SHP77 treated with DMSO at 0.1 percent for 48 hours (cell line): ENCODE measurements around the gene FOXP1.
"Not testable (repeated sequence)": the region's sequence is repeated elsewhere in the genome, so short reads cannot be mapped to it uniquely, and the experiment has no call there.

Experiments used
- DNase-seq: peaks from one replicate; lab custom pipeline; 2025; lab: John Stamatoyannopoulos, UW

Gene FOXP1

DNA sequence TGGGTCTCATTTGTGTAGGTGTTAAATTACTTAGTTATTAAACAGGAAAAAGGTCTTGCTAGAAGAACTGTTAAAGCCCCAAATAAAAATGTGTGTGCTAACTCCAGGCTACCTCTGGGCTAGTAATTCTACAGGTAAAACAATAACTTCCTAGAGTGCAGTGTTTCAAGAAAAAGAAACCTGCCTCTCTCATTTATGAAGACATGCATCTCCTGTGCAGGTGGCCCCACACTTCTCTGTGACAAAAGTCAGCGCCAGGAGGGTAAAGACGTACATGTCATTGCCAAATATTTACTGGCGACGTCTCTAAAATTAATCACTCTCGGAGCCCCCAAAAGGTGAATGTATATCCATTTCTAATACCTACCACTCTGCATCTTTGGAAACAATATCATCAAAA lies 131.7 kb downstream of the FOXP1 start:
- no peak for DNase-seq

DNA sequence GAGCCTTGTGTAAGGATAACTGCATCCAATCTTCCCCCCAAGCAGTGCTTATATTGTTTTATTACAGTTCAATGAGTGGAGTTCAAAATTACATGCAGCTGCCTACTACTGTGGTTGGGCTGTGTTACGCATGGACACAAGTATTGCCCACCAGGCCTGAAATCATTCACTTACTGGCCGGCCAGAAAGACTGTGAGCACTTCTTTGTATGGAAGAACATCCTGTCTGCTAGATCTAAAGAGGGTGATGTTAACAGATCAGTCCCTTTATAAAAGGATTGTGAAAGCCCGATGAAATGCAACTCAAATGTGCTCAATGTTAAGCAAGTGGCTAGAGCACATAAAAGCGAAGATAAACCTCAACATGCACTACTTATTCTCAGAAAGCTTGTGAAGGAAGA lies 132.5 kb downstream of the FOXP1 start:
- DNase-seq: no peak

DNA sequence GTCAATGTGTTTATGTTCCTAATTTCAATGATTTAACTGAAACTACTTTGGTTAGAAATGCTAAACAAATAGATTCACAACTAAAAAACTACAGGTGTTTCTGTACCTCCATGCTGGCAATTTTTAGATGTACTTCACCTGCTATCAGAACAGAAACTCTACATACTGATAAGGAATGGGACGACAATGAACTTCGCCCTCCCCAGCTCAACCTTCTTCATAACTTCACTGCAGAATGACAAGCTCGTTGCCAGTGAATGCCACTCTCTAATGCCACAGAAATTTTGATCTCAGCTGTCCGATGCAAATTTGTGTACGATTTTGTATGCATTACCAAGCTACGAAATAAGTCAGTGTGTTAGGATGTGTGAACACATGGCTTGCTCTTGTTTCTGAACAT lies 133.4 kb downstream of the FOXP1 start:
- DNase-seq: no peak

DNA sequence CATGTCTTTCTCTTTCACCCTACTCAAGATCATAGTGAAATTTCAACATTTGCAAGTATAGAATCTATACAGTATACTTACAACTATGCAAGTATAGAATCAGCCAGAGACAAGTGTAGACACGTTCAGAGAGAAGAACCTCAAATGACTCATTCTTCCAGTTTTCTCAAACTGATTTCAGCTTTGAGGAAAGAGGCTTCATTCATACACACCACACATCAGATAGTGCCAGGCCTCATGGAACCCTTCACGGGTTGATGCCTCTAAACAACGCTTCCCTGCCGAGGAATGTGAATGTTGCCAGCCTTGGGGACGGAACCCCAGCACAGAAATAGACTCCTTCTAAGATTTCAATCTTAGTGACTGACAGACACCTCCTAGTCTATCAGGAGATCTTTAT lies 135.7 kb downstream of the FOXP1 start:
- no peak for DNase-seq

DNA sequence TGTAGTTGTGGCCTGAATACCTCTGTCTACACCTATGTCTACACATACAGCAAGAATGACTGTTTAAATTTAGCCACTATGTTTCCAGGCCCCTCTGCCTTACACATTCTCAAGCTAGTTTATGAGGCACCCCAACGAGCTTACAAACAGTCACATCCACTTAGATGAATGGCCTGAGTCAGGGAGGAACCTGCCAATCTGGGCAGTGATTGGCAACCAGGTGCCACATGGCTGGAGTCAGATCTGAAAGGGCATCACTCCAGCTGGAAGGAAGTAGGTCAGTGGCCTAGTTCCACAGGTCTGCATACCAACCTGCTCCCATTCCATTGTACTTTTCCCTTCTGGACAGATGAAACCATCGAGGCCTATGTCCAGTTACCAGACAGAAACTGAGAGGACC lies 136.3 kb downstream of the FOXP1 start:
- no peak for DNase-seq

DNA sequence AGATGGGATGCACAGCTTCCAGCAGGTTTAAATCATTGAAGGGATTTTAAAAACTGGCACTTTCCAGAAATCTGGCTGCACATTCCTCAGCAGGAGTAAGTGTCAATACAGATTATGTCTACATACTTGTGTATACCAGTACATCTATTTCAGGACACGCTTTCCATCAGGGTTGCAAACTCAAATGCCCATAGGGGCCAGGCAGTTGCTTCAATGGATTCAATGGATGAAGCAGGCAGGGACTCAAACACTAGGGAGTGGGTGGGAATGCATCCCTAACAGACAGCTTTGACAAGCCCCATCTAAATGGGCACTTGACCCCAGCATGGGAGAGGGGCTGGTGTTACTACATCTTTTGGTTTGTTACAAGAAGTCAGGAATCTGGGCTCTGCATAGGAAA lies 136.8 kb downstream of the FOXP1 start:
- no peak for DNase-seq

DNA sequence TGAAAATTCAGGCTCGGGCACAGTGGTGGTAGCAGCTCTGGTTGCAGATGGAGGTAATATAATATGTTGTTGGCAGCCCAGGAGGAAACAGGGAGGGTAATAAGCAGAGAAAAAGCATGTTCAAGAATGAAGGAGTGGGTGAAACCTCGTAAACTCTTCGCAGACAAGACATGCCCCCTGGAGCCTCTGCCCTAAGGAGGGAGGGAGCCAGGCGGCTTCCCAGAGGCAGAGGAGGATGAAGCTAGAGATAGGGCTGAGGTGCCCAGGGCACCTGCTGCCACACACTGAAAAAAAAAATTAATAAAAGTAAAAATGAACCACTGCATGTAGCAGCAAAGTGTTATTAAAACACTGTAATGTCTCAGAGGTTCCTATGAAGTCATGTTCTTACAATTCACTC lies 137.3 kb downstream of the FOXP1 start:
- no peak for DNase-seq

DNA sequence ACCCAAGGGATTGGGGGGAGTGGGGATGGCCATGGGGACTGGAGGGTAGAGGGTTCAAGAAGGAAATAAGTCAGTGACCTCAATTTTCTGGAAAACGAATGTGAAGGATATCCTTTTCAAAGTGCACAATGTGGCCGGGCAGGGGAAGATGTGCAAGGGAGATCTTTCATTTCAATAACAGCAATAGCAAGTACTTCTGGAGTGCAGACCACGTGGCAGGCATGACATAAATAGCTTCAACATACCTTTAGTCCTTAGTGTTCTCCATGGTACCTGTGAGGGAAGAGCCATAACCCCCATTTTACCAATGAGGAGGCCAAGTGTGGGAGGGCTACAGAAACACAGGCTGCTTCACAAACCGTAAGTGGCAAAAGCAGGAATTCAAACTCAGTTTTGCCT lies 138.7 kb downstream of the FOXP1 start:
- DNase-seq: no peak

DNA sequence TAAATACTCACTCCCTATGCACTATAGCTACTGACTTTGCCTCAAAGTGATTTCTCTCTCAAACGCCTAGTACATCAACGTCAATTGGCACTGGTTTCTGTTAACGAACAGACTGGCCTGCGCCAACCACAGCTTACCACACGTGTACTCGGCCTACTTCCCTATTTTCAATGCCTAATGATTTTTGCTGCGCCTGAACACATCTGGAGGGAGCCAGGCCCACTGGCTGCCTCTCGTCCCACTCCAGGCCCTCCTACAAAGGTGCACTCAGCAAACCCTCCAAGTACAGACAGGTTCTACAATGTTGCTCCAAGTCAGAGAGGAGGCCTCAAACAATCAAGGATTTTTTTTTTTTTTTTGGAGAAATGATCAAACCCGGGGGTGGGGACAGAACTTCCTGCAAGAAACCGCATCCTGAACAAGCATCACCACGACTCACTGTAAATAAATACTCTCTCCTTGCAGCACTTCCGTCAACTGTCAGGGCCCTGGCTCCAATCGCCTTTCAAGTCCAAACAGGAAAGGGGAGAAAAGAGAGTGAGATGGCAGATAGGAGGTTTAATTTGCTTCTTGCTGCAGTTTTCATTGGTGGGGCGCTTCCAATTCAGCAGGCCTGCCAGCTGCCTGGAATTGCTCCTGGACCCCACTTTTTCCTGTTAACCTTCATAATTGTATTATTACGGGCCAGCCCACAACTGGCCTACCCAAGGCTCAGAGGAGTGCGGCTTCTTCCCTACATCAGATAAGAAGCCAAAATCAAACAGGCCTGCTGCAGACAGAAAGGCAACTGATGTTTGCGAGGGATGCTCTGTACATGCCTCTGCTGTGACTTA lies 139.3 kb downstream of the FOXP1 start:
- DNase-seq: no peak

DNA sequence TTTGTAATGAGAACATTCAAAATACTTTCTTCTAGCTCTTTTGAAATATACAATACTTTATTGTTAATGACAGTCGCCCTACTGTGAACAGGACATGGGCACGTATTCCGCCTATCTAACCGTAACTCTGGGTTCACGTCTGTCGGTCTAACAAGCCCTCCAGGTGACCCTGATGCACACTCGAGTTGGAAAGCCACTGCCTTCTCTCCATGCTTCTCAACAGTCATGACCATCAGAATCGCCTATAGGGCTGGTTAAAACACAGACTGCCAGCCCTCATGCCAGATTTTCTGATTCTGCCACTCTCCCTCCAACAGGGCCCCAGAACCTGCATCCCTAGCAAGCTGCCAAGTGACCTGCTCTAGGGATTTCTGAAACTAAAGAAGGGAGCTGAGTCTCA lies 140.2 kb downstream of the FOXP1 start:
- DNase-seq: no peak

DNA sequence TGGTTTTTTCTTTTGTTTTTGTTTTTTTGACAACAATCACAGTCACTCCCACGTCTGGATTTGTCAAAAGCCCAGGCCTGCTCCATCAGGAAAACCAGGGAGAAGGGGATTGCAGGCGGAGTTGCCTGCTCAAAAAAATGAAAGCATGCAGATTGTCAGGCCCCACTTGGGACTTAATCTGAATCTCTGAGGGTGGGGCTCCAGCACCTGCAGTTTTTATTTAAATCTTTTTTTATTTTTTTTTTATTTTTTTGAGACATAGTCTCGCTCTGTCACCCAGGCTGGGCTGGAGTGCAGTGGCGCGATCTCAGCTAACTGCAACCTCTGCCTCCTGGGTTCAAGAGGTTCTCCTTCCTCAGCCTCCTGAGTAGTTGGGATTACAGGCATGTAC lies 140.9 kb downstream of the FOXP1 start:
- no peak for DNase-seq

DNA sequence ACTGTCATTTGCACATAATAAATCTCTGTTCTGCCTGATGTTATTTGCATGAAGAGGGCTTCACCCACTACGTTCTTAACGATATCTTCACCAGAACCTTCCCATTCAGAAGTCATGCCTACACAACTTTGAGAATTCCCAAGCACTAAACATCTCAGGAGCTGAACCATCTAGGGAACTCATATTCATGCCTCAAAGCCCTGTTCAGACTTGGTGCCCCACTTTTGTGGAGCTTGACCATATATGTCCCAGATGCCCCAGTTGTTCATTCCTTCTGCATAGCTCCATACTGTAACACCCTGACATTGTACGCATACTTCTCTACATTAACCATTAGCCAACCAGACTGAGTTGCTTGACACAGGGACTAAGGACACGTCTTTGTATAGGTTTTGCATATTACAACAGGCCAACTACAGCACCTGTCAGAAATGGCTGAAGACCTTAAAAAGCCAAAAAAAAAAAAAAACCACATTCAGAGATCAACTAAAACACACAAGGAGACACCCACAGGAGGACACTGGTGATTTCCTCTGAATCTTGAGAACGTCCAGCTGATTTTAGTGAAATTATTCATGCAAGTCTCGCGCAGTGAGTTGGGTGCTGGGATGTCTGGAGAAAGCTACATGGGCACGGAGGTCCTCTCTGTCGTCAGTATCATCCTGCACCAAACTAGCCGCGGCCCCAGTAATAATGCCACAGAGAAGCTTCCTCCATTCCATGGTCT lies 141.4 kb downstream of the FOXP1 start:
- no peak for DNase-seq

DNA sequence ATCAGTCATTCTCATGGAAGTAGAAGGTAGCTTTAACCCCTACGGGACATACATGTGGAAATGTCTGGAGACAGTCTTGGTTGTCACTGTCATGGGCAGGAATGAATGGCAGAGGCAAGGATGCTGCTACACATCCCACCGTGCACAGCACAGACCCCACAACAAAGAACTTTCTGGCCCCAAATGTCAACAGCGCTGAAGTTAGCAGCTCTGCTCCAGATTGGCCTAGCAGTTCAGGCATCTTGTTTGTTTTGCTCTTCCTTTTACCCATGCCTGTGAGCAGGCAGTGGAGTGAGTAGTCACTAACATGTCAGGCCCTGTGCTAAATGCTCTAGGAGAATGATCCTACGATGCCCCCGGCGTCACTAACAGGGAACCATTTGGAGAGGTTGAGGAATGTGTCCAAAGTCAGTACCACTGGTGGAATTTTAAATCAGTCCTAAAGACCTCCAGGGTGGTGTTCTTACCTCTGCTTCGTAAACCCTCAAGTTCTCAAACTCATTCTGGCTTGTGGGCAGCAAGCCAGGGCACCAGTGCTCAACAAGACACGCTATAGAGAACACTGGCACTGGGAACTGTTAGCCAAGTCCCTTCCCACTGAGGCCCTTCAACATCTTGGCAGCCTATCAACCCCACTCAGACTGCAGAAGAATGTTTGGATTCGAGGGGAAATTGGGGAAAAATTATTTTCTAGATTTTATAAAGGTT lies 142.2 kb downstream of the FOXP1 start:
- no peak for DNase-seq

DNA sequence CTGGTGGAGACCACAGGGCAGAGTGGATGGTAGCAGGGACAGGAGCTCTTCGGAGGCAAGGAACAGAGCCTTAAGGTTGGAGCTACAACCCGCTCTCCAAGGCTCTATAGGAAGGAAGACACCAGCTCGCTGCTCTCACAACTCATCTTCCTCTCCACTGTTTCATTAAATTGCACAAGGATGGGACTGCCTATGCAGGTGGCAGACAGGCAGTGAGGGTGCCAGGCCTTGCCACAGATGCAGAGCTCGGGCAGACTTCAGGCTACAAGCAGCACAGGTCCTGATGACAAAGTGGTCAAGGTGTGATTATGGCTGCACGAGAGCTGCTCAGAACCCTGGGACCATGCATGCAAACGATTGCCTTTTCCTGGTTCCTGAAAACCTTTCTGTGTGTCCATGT lies 144.6 kb downstream of the FOXP1 start:
- no peak for DNase-seq

DNA sequence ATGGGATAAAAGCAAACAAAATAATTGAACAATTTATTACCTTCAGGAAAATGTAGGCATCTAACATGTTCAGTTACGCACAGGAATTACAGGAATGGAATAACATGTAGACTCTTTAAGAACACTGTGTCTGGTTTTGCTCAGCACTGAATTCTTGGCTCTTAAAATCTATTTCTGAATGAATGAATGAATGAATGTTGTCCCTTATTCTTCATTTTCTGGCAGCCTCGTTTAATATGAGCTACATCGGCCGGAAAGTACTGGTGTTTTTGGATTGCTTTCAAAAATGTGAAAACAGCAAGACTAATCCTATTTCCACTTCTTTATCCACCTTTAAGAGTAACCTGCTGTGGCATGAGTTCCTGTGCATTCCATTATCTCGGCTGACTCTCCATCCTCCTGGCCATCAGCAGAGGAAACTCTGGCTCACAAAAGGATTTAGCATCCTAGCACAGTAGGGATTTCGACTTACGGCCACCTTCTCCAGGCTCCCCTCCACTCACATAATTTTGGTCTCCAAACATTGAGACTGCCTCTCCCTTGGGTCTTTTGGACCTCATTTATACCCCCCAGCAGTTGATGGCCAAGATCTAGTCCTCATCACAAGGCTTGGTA lies 145.3 kb downstream of the FOXP1 start:
- DNase-seq: no peak

DNA sequence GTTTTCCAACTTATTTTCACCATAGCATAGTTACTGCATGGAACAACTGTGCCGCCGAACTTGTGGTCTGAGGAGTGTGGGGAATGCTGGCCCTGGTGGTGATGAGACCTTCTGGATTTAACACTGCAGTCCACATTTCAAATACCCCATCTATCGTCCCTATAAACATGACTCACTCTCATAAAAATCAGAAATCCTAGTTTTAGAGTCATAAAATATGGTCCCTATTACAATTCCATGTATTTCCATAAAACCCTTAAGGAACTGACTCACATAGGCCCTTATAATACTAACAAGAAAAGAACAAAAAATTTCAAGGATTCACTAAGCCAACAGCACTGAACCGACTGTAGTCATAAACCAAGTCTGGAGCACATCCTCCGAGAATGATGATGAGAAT lies 147.2 kb downstream of the FOXP1 start:
- DNase-seq: no peak

DNA sequence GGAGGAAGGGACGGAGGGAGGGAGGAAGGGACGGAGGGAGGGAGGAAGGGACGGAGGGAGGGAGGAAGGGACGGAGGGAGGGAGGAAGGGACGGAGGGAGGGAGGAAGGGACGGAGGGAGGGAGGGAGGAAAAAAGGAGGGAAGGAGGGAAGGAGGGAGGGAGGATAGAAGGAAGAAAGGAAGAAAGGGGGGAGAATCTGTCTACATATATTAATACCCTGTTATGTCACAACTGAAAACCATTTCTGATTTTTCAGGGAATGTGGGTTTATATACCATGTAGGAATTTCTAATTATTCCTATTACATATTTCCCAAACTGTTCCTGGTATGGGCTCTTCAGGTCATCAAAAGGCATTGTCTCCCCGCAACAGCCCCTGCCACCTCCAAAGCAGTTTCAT lies 147.7 kb downstream of the FOXP1 start:
- not testable (repeated sequence) for DNase-seq

DNA sequence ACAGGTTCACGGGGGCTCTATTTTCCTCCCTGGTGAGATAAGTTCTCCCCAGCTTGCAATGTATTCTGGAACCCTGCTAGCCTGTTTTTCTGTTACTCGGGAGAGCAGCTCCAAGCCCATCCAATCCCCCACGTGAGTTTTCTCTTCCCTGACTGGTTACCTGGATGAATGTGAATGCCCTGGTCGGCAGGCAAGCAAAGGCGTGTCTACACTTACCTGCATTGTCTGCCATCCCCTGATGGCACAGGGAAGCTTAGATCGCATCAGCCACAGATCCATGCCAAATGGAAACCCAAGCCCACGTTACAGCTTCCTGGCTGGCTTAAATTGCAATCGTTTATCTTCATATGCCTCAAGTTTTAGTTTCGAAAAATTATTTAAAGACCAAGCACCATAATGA lies 149.9 kb downstream of the FOXP1 start:
- no peak for DNase-seq

DNA sequence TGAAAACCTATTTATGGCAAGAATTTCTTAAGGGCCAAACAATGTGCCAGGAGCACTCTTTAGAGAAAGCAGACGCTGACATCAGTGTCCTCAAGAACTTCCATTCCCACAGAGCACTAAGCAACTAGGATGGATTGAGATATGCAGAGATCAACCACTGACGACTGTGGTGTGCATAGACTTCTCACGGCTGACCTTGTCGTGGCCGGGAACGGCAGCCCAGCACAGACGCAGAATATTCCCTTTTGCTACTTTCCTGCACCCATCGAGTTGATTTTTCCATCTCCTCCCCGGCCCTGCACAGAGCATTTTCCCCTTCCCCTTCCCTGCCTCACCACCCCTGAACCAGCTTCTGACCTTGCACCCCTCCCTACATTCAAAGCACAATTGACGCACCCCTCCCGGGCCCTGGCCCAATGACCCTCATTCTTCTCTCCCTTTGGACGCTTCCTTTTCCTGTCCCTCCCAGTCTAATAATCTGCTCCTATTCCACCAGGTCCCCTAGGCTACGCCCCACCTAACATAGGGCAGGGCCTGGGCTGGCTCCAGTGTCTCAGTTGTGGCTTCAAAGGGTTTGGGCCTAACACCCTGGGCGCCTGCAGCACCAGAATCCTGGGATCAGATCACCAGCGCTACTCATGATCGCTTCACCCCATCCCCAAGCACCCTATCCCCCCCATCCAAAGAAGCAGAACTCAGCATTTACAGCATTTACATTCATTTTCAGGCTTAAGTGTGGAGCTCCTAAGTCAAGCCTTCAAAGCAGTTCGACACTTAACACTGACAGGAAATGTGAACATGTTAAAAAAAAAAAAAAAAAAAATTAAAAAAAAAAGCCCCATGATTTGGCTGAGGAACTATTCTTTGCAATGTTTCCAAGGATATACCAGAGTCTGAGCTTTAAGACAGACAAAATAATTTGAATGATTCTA lies 151.2 kb downstream of the FOXP1 start:
- DNase-seq: no peak

DNA sequence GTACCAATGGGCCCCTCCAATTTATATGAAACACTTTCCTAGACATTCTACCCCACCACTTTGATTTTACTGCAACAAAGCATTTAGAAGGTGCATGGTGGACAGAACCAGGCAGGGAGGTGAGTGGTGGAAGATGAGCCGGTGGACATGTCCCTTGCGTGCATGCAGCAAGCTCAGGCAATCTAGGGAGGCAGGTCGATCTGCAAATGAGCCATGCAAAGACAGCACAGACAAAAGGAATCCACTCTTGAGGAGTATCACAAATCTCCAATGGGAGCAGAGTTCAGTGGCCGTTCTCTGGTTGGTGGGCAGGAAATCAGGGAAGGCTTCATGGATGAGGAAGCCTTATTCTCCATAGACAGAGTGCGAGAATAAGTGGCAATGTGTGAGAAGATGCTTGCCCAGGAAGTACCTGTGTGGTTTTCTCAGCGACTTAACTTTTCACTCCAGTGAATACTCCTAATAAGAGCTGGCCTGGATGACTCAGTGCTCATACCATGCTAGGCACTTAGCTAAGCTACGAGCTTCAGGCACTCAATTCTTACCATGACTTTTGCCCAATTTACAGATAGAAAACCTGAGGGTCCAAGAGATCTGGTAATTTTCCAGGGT lies 152.5 kb downstream of the FOXP1 start:
- no peak for DNase-seq

DNA sequence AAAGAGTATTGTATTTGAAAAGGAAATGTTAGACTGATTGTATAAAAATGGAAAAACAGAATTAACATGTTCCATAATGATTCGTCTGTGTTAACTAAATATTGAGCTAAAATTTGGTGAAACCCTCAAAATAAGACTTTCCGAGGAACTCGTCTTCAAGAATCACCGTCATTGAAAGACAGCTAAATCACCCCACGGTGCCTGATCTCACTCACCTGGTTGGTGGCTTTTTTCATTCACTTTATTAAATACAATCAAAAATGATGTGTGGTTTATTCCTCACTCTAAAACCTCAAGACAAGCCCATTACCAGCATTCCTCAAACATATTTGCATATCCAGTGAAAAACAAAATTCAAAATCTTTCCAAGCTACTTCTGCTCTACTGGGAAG lies 153.9 kb downstream of the FOXP1 start:
- no peak for DNase-seq
